T1000 (cell line): ENCODE measurements around the gene ZNF519.
A peak's percentile ranks its signal among the peaks of the same experiment; 100 is the strongest.
"Not testable (repeated sequence)": the region's sequence is repeated elsewhere in the genome, so short reads cannot be mapped to it uniquely, and the experiment has no call there.

Experiments used
- DNase-seq: peaks from one replicate; lab custom pipeline; 2025; ENCODE audit warnings: mixed read lengths; lab: John Stamatoyannopoulos, UW

The ZNF519 gene

DNA sequence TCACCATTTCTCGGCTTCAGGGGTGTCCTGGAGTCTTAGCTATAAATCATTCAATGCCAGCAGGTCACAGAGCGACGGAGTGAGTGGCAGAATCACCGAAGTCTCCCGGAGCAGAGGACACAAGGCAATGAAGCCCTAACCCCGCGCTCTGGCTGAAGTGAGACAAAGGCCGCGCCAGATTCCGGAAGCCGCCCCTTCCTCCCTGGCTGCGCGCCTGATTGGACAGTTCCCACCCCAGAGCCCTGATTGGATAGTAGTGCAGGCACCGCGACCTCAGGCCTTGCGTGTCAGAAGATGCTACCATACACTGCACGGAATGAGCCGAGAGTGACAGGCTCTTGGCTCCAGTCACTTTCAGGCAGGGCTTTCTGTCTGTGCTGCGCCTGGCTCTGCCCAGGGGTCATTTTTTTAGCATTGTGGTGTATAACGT, at the start of gene ZNF519:
TSS of gene ZNF519 (minus strand) at position 165 of the 430 bp plus-strand sequence. CDS start at position 7, 158 bp downstream.
- DNase-seq, result peak; percentile 77

GRCh38 chr18:14179306-14179705, 47.1 kb upstream of the ZNF519 start:
- DNase-seq, result no peak

GRCh38 chr18:14178321-14179196, 46.3 kb upstream of the ZNF519 start:
- peak; percentile 70 for DNase-seq

DNA sequence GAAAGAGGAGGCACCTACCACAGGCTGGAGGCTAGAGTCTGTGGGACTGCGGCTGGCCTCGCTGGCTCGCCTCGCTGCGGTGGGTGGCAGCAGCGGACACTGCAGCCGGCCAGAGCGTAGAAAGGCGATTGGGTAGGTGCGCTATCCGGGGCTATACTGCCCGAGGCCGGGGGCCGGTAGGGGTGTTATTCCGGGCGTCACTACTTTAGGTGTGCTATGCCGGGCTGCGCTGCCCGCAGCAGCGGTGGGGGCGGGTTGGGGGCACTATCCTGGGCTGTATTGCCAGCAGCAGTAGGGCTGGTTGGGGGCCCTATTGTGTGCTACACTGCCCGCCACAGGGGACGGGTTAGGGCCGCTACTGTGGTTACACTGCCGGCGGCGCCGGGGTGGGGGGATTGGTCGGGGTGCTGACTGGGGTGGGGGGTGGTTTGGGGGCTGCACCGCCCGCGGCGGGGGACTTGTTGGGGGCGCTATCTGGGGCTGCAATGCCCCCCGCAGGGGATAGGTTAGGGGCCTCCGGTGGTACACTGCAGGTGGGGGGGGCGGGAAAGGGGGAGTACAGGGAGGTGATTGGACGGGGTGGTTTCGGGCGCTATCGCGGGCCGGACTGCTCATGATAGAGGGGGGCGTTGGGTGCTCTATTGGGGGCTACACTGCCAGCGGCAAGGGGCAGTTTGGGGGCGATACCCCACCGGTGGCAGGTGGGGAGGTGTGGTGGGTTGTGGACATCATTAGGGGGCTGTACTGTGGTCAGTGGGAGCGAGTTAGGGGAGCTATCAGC, 45.5 kb upstream of the ZNF519 start:
- DNase-seq, result not testable (repeated sequence)

- not testable (repeated sequence) for DNase-seq
Measured at GRCh38 chr18:14175404-14175803, 43.2 kb upstream of the ZNF519 start.

- no peak for DNase-seq
Measured at GRCh38 chr18:14174706-14175085, 42.5 kb upstream of the ZNF519 start.

DNA sequence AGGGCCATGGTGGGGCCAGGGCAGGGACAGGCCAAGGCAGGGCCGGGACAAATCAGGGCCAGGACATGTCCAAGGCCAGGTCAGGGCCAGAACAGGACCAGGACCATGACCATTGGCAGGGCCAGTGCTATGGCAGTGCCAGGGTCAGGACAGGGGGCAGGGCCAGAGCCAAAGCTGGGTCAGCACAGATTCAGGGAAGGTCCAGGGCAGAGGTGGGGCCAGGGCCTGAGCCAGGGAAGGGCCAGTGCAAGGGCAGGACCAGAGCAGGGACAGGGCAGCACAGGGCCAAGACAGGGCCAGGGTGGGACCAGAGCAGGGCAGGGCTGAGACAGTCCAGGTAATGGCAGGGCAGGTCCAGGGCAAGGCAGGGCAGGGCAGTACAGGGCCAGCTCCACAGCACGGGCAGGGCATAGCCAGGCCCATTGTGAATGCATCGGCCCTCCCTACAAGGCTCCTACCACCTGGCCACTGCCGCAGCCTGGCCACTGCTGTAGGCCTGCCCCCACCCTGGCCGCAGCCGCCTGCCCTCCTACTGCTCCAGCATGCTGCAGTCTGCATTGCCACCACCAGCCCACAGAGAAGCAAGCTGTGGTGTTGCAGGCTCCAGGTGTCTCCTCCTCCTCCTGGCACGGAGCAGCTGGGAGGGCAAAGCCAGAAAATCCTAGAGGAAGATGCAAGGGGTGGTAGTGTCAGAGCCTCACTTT, 41.9 kb upstream of the ZNF519 start:
- not testable (repeated sequence) for DNase-seq

DNA sequence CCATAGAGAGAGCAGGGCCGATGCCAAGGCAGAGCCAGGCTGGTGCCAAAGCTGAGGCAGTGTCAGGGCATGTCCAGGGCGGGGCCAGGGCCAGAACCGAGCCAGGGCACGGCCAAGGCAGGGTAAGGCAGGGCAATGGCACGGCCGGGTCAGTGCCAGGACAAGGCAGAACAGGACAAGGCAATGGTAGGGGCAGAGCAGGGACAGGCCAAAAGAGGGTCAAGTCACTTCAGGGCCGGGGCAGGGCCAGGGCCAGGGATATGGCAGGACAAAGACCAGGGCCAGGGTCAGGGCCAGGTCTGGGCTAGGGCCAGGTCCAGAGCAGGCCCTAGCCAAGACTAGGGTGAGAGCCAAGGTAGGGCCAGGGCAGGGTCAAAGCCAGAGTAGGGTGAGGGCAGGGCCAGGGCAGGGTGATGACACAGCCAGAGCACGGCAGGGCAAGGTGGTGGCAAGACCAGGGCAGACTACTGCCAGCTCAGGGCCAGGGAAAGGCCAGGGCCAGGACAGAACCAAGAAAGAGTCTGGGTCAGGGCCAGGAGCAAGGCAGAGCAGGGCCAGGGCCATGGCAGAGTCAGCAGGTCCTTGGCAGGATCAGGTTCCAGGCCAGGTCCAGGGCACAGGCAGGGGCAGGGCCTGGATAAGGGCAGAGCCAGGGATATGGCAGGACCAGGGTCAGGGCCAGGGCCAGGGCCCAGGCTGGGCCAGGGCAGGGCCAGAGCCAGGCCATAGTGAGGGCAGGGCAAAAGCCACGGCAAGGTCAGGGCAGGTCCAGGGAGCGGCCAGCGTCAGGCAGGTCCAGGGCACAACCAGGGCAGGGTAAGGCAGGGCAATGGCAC, 41.1 kb upstream of the ZNF519 start:
- not testable (repeated sequence) for DNase-seq

DNA sequence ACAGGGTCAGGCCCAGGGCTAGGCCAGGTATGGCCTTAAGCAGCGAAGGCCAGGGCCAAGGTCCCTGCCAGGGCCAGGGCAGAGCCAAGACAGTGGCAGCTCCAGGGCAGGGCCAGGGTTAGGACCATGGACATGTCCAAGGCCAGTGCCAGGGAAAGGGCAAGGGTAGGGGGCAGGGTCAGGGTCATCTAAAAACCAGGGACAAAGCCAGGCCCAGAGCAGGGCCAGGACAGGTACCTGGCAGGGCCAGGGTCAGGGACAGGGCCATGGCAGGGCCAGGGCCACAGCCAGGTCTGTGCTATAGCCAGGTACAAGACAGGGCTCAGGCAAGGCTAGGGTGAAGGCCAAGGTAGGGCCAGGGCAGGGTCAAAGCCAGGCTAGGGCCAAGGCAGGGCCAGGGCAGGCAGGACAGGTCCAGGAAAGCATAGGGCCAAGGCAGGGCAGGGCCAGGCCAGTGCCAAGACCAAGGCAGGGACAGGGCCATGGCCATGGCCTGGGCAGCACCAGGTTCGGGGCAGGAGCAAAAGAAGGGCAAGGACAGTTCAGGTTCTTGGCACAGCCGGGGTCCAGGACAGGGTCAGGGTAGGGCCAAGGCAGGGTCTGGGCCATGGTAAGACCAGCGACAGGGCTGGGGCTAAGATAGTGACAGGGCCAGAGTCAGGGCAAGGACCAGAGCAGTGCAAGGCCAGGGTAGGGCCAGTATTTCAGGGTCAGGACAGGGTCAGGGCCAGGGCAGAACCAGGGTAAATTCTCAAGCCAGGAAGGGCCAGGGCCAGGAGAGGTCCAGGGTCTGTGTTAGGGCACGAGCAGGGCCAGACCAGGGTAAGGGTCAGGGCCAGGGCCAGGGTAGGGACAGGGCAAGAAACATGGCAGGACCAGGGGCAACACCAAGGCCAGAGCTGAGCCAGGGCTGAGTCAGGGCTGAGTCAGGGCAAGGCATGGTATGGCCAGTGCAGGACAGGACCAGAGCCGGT, 40.2 kb upstream of the ZNF519 start:
- not testable (repeated sequence) for DNase-seq

- not testable (repeated sequence) for DNase-seq
Measured at GRCh38 chr18:14171301-14172141, 39.3 kb upstream of the ZNF519 start.

- DNase-seq, result not testable (repeated sequence)
Measured at GRCh38 chr18:14170367-14171036, 38.3 kb upstream of the ZNF519 start.

- not testable (repeated sequence) for DNase-seq
Measured at GRCh38 chr18:14162915-14163314, 30.7 kb upstream of the ZNF519 start.

GRCh38 chr18:14151564-14152113, 19.4 kb upstream of the ZNF519 start:
- not testable (repeated sequence) for DNase-seq

DNA sequence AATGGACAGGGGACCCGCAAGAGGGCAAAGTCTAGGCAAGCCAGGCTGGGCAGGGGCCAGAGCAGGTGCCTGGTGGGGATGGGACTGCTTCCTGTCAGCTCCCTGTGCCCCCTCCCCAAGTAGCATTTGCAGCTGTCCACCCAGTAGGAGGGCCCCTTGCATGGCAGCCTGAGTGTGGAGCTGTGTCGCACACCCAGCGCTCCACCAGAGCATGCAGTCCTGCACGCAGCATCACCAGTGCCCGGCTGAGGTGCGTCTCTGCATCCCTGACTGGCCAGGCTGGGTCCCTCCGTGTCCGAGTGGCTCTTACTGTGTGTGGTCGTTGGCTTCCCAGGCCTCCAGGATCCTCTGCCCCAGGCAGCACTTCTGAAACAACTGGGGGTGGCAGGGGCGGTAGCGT, 18.5 kb upstream of the ZNF519 start:
- not testable (repeated sequence) for DNase-seq

GRCh38 chr18:14149916-14150420, 17.7 kb upstream of the ZNF519 start:
- DNase-seq, result not testable (repeated sequence)

DNA sequence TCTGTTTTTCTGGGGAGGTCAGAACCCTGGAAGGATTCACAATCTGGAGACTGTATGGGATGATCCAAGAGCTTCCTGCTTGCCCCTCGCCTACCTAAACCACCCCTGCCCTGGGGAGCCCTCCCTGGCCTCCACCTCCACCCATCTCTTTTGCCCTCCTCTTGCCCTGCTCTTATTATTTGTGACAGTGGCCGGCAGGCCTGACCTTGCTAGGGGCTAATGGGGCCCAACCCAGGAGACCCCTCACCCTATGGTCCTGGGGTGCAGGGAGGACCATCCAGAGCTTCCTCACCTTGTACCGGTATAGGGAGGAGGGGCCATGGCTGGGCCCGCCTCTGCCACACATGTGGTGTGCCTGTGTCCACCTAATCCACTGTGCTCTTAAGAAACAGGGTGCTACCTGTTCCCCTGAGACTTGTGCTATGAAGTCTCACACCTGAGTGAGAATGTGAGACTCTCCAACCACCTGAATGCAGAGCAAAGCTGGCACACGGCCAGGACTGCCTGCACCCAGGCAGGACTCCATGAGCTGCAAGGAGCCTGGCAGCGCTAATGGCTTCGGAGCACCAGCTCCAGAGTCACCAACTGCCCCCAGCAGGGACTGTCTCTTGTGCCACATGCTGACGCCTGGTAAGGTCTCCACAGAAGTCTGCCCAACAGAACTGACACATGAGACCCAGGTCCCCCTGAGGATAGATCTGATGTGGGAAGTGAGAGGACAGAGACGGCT, 17.1 kb upstream of the ZNF519 start:
- DNase-seq, result not testable (repeated sequence)
